GM21825 (cell line): ENCODE results near the gene DUSP14.

ENCODE experiments used
- ATAC-seq: cut with Tn5 transposase; IDR thresholded peaks from one replicate; pipeline ENCODE4 v1.9.1; 2021; ENCODE audit warnings: mild to moderate bottlenecking, moderate library complexity; ENCODE audit not compliant: unreplicated experiment

DUSP14 gene

GRCh38 chr17:37555386-37555785, 65.7 kb downstream of the DUSP14 start:
- no peak for ATAC-seq

GRCh38 chr17:37557482-37557881, 67.8 kb downstream of the DUSP14 start:
- ATAC-seq = no peak

- ATAC-seq = no peak
Observed at GRCh38 chr17:37558299-37558698, 68.6 kb downstream of the DUSP14 start.

- no peak for ATAC-seq
Observed at GRCh38 chr17:37562016-37562745, 72.5 kb downstream of the DUSP14 start.
